ENCODE data around the gene EXTL2. TPM values are rescaled to one million over a fixed set of nuclear protein-coding genes. Genes with fewer than 3 reads are reported as not detected.

EXTL2 gene
- total RNA-seq, 2 donors from 2014 or later, result 40.6 to 47.5 TPM

DNA sequence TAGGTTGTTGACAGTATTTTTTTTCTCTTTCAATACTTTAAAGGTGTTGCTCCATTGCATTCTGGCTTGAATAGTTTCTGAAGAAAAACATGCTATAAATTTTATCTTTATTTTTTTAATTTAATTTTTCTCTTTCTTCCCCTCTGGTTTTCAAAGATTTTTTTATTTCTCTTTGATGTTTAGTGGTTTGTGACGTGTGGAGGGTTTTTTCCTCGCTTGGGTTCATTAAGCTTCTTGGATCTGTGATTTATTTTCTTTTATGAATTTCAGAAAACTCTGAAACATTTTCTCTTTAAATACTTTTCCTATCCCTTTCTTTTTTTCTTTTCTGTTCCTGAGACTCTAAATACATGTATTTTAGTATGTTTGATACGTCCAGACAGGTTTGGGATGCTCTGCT is 10.5 kb upstream of the EXTL2 start:
- Histone ChIP-seq H3K9ac (ENCODE audit: extremely low read depth, low read length, poor library complexity, severe bottlenecking) (no peak overlapping the region), H3K27me3 (ENCODE audit: control insufficient read depth, insufficient read depth, low read length, poor library complexity, severe bottlenecking) (no peaks in the 10 kb centered on the region), H3K4me1 (ENCODE audit: control insufficient read depth, insufficient read depth, low read length) (no peaks in the 10 kb centered on the region), H3K4me3 (ENCODE audit: low read length) (no peak overlapping the region), H3K36me3 (ENCODE audit: control insufficient read depth, insufficient read depth, low read length) (peaks cover 79% of the 10 kb centered on the region), H3K27ac (ENCODE audit: low read depth, low read length) (no peak overlapping the region), H3K9me3 (ENCODE audit: control insufficient read depth, low read length) (peaks cover 15% of the 10 kb centered on the region)
- H3K27me3 Mint-ChIP-seq (ENCODE audit: insufficient read depth), result no peaks in the 10 kb centered on the region
- H3K4me1 Mint-ChIP-seq, result peaks cover 4% of the 10 kb centered on the region
- TF ChIP-seq, protein P1, sequence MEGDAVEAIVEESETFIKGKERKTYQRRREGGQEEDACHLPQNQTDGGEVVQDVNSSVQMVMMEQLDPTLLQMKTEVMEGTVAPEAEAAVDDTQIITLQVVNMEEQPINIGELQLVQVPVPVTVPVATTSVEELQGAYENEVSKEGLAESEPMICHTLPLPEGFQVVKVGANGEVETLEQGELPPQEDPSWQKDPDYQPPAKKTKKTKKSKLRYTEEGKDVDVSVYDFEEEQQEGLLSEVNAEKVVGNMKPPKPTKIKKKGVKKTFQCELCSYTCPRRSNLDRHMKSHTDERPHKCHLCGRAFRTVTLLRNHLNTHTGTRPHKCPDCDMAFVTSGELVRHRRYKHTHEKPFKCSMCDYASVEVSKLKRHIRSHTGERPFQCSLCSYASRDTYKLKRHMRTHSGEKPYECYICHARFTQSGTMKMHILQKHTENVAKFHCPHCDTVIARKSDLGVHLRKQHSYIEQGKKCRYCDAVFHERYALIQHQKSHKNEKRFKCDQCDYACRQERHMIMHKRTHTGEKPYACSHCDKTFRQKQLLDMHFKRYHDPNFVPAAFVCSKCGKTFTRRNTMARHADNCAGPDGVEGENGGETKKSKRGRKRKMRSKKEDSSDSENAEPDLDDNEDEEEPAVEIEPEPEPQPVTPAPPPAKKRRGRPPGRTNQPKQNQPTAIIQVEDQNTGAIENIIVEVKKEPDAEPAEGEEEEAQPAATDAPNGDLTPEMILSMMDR (conservative IDR thresholded peaks at IDR 0.05), result no peak
- no peak overlapping the region for H3K4me3 Mint-ChIP-seq
- no peak for DNase-seq
- H3K36me3 Mint-ChIP-seq (ENCODE audit: low read depth), result peaks cover 35% of the 10 kb centered on the region
- H3K9me3 Mint-ChIP-seq, result peaks cover 9% of the 10 kb centered on the region
- WGBS, 2 experiments (ENCODE audit: insufficient coverage in 1 of 2, insufficient read length in 1 of 2), result 92% methylated on average over 1 of the region's 3 CpGs; no CpG with 5 or more reads in 1 of the 2 experiments
- H3K27ac Mint-ChIP-seq, result no peak overlapping the region

DNA sequence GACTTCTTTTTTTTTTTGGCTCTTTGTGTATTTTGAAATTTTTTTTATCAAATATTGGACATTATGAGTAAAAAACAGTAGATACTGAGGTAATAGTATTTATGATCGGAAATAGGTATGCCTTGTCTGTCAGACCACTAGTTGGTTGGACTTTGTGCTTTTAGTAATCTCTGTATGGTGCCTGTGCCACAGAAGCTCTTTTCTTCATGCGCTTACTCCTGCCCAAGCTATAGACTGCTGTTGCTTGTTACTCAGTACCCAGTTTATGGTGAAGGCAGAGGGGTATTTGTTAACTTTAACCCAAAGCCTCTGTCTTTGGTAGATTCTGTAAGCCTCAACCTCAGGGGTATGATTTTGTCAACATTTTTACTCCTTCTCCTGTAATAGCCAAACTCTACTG is 9.9 kb upstream of the EXTL2 start:
- H3K4me3 ChIP-seq (ENCODE audit: low read length), result no peak overlapping the region
- WGBS, 2 experiments (ENCODE audit: insufficient coverage in 1 of 2, insufficient read length in 1 of 2), result 96 to 100% methylated on average over 2 of the region's 2 CpGs
- peaks cover 39% of the 10 kb centered on the region for H3K36me3 Mint-ChIP-seq (ENCODE audit: low read depth)
- peaks cover 9% of the 10 kb centered on the region for H3K9me3 Mint-ChIP-seq
- H3K9ac ChIP-seq (ENCODE audit: extremely low read depth, low read length, poor library complexity, severe bottlenecking), result no peak overlapping the region
- no peaks in the 10 kb centered on the region for H3K4me1 ChIP-seq (ENCODE audit: control insufficient read depth, insufficient read depth, low read length)
- no peaks in the 10 kb centered on the region for H3K27me3 ChIP-seq (ENCODE audit: control insufficient read depth, insufficient read depth, low read length, poor library complexity, severe bottlenecking)
- no peaks in the 10 kb centered on the region for H3K27me3 Mint-ChIP-seq (ENCODE audit: insufficient read depth)
- H3K36me3 ChIP-seq (ENCODE audit: control insufficient read depth, insufficient read depth, low read length), result peaks cover 79% of the 10 kb centered on the region
- H3K9me3 ChIP-seq (ENCODE audit: control insufficient read depth, low read length), result peaks cover 15% of the 10 kb centered on the region
- no peak overlapping the region for H3K27ac ChIP-seq (ENCODE audit: low read depth, low read length)
- no peak for DNase-seq
- H3K4me3 Mint-ChIP-seq, result no peak overlapping the region
- TF ChIP-seq, protein P1 (conservative IDR thresholded peaks at IDR 0.05), result no peak
- H3K27ac Mint-ChIP-seq, result no peak overlapping the region
- peaks cover 3% of the 10 kb centered on the region for H3K4me1 Mint-ChIP-seq

DNA sequence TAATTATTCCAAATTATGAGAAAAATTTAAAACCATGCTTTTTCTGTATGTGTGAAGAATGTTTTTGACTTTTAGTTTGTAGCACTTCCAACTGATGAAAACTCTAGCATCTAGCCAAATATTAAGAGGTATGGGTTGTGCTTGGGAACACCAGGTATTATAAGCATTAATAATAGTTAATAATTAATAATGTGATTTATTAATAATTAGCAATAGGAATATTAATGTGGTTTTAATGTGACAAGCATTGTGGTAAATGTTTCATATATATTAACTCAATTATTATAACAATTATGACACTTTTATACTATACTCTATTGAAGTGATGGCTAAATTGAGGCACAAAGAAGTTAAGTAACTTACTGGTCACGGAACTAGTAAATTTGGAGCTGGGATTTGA is 9.1 kb upstream of the EXTL2 start:
- Mint-ChIP-seq H3K27me3 (ENCODE audit: insufficient read depth) (no peaks in the 10 kb centered on the region), H3K4me1 (no peaks in the 10 kb centered on the region), H3K36me3 (ENCODE audit: low read depth) (peaks cover 46% of the 10 kb centered on the region), H3K9me3 (peaks cover 9% of the 10 kb centered on the region), H3K27ac (no peak overlapping the region), H3K4me3 (no peak overlapping the region)
- Histone ChIP-seq H3K4me3 (ENCODE audit: low read length) (no peak overlapping the region), H3K9me3 (ENCODE audit: control insufficient read depth, low read length) (peaks cover 15% of the 10 kb centered on the region), H3K36me3 (ENCODE audit: control insufficient read depth, insufficient read depth, low read length) (peaks cover 79% of the 10 kb centered on the region), H3K9ac (ENCODE audit: extremely low read depth, low read length, poor library complexity, severe bottlenecking) (no peak overlapping the region), H3K27me3 (ENCODE audit: control insufficient read depth, insufficient read depth, low read length, poor library complexity, severe bottlenecking) (no peaks in the 10 kb centered on the region), H3K4me1 (ENCODE audit: control insufficient read depth, insufficient read depth, low read length) (no peaks in the 10 kb centered on the region), H3K27ac (ENCODE audit: low read depth, low read length) (no peak overlapping the region)
- 93 to 100% methylated on average over 1 of the region's 1 CpG for WGBS, 2 experiments (ENCODE audit: insufficient coverage in 1 of 2, insufficient read length in 1 of 2)
- TF ChIP-seq, protein P1 (conservative IDR thresholded peaks at IDR 0.05), result no peak
- DNase-seq, result no peak
